Ishikawa (cell line): ENCODE data around the gene C10orf143.

Experiments used
- REST ChIP-seq: IDR thresholded peaks from 2 replicates; pipeline ENCODE4 v1.6.1; 2012; ENCODE audit warnings: low read depth, mild to moderate bottlenecking
- TEAD4 ChIP-seq: IDR thresholded peaks from 2 replicates; pipeline ENCODE4 v1.6.1; 2012

GRCh38 chr10:130014263-130015074, 96.2 kb downstream of the C10orf143 start:
- TF ChIP-seq TEAD4 (no peak), REST (no peak)
